T-cell (primary cell): ENCODE measurements around the gene ANGEL2. TPM values are rescaled to one million over a fixed set of nuclear protein-coding genes. Genes with fewer than 3 reads are reported as not detected.
A peak's percentile ranks its signal among the peaks of the same experiment; 100 is the strongest.

Source experiments
- ATAC-seq, 4 experiments: fragments of 200-7000 bp in 3 of 4; fragments of 150-1000 bp in 1 of 4; cut with Tn5 transposase; replicated peaks in 1 of 4; 1 replicate in 3 of 4; 2 replicates in 1 of 4; pipeline ENCODE4 v1.10.0; 2021; ENCODE audit warnings: moderate library complexity in 3 of 4, mild to moderate bottlenecking in 2 of 4, moderate number of reproducible peaks in 1 of 4
- CTCF ChIA-PET, 2 donors: fragments of 300-600 bp; sonication (Branson Sonifier 250); formaldehyde crosslinking; loops; one replicate each; lab custom pipeline; 2022; ENCODE audit warnings: antibody characterized with exemption in 2 of 2; lab: Charles Lee
- POLR2A ChIA-PET, 2 donors: fragments of 300-600 bp; sonication (Branson Sonifier 250); formaldehyde crosslinking; loops; one replicate each; lab custom pipeline; 2022; ENCODE audit warnings: antibody characterized with exemption in 2 of 2; lab: Charles Lee
- DNase-seq, 35 experiments: peaks; one replicate each; pipeline versions ENCODE4 v3.0.0 to v3.0.0-alpha.2; 2013 to 2023
- H3K27ac ChIP-seq: one replicate; pipeline ENCODE4 v1.5.1; 2013; ENCODE audit warnings: low read length
- H3K27me3 ChIP-seq, 2 experiments: replicated peaks in 1 of 2; 1 replicate in 1 of 2; 2 replicates in 1 of 2; pipeline versions ENCODE4 v1.6.1 to v1.7.0; 2013; ENCODE audit warnings: low read length in 1 of 2, mixed read lengths in 1 of 2; ENCODE audit not compliant: control insufficient read depth in 2 of 2, insufficient read depth in 2 of 2; ENCODE audit errors: extremely low read depth in 1 of 2
- H3K36me3 ChIP-seq, 2 donors: 1 replicate in 1 of 2; 2 replicates in 1 of 2; pipeline versions ENCODE4 v1.6.1 to v1.7.0; 2013; ENCODE audit warnings: low read length in 1 of 2; ENCODE audit not compliant: control insufficient read depth in 2 of 2, insufficient read depth in 1 of 2; ENCODE audit errors: extremely low read depth in 1 of 2
- H3K4me1 ChIP-seq, 2 experiments: 1 replicate in 1 of 2; 2 replicates in 1 of 2; pipeline versions ENCODE4 v1.6.1 to v1.7.0; 2013; ENCODE audit warnings: low read length in 2 of 2, mixed read lengths in 1 of 2; ENCODE audit not compliant: insufficient read depth in 2 of 2, control insufficient read depth in 1 of 2; ENCODE audit errors: extremely low read depth in 1 of 2
- H3K4me3 ChIP-seq, 2 donors: 1 replicate in 1 of 2; 2 replicates in 1 of 2; pipeline versions ENCODE4 v1.5.1 to v1.7.0; 2013; ENCODE audit warnings: mild to moderate bottlenecking in 2 of 2, low read length in 1 of 2, moderate library complexity in 1 of 2; ENCODE audit not compliant: control insufficient read depth in 1 of 2; ENCODE audit errors: extremely low read depth in 1 of 2
- H3K9me3 ChIP-seq: 2 replicates; pipeline ENCODE4 v1.7.0; 2013
- H3K27ac Mint-ChIP-seq, 2 donors: one replicate each; pipeline ENCODE4 v1.8.0; 2020 to 2021; ENCODE audit warnings: mild to moderate bottlenecking in 2 of 2, mixed read lengths in 2 of 2
- H3K27me3 Mint-ChIP-seq, 2 donors: one replicate each; pipeline ENCODE4 v1.8.0; 2021 to 2022; ENCODE audit warnings: mixed read lengths in 2 of 2
- H3K36me3 Mint-ChIP-seq: one replicate; pipeline ENCODE4 v1.8.0; 2021; ENCODE audit warnings: mixed read lengths
- H3K4me1 Mint-ChIP-seq, 3 donors: one replicate each; pipeline ENCODE4 v1.8.0; 2020 to 2022; ENCODE audit warnings: mixed read lengths in 3 of 3, mild to moderate bottlenecking in 1 of 3
- H3K4me3 Mint-ChIP-seq, 3 donors: one replicate each; pipeline ENCODE4 v1.8.0; 2020 to 2022; ENCODE audit warnings: mild to moderate bottlenecking in 3 of 3, mixed read lengths in 3 of 3, moderate library complexity in 3 of 3
- H3K9me3 Mint-ChIP-seq, 3 donors: one replicate each; pipeline ENCODE4 v1.8.0; 2020 to 2022; ENCODE audit warnings: mixed read lengths in 3 of 3
- WGBS: methylation state at CpG from one replicate; pipeline ENCODE4 v1.1.5; 2013; ENCODE audit warnings: missing lambda C conversion rate; ENCODE audit not compliant: insufficient coverage; 5-methylcytosine and 5-hydroxymethylcytosine counted together
- total RNA-seq, 35 experiments: library from RNA in 6 of 35; stranded (reverse) in 6 of 35; fragments of 120-200 nt in 1 of 35; gene quantifications; one replicate each; pipeline versions ENCODE4 v1.2.1 to v1.2.4 and lab custom pipeline; 2013 to 2026

Gene ANGEL2
- total RNA-seq, 5 donors from 2014 or later (not counting 1 experiment from before 2014, with no cell fraction given), result 58.2 to 73.8 (median 67.1) TPM

- no peak for ATAC-seq
- Mint-ChIP-seq H3K4me1 (peaks cover 4 to 21% (median 13%) of the 10 kb centered on the region in 3 donors), H3K4me3 (peak overlapping the region; percentile 67 to 80 (median 78)), H3K9me3 (no peaks in the 10 kb centered on the region), H3K36me3 (no peaks in the 10 kb centered on the region), H3K27me3 (peaks cover 29 to 52% of the 10 kb centered on the region in 2 donors), H3K27ac (no peak overlapping the region)
- ChIA-PET CTCF (no interaction called here), POLR2A (no interaction called here)
- no peak for DNase-seq
- H3K27ac ChIP-seq, result no peak overlapping the region
- H3K36me3 ChIP-seq, result no peaks in the 10 kb centered on the region
- peaks cover 0 to 17% of the 10 kb centered on the region in 2 experiments for H3K4me1 ChIP-seq
- peak overlapping the region; percentile 43 to 82 for H3K4me3 ChIP-seq
- no peaks in the 10 kb centered on the region for H3K9me3 ChIP-seq
- no CpG with 5 or more reads among the region's 2 CpGs for WGBS
- peaks cover 2 to 44% of the 10 kb centered on the region in 2 experiments for H3K27me3 ChIP-seq
Measured at GRCh38 chr1:212949771-212950170, 65.9 kb downstream of the ANGEL2 start.

DNA sequence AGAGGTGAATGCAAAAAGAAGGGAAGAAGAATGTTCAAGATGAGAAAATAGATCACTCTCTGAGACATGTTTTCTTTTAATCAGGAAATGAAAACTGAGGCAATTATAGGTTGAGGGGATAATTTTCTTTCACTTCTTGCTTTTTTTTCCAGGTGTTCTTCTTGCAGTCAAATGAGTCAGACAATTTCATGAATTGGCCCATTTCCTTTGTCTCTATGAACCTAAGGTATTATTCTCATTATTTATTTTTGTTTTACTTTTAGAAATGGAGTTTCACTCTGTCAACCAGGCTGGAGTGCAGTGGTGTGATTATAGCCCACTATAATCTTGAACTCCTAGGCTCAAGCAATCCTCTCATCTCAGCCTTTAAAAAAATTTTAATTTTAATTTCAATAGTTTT, 68.8 kb downstream of the ANGEL2 start:
- ATAC-seq, result no peak

DNA sequence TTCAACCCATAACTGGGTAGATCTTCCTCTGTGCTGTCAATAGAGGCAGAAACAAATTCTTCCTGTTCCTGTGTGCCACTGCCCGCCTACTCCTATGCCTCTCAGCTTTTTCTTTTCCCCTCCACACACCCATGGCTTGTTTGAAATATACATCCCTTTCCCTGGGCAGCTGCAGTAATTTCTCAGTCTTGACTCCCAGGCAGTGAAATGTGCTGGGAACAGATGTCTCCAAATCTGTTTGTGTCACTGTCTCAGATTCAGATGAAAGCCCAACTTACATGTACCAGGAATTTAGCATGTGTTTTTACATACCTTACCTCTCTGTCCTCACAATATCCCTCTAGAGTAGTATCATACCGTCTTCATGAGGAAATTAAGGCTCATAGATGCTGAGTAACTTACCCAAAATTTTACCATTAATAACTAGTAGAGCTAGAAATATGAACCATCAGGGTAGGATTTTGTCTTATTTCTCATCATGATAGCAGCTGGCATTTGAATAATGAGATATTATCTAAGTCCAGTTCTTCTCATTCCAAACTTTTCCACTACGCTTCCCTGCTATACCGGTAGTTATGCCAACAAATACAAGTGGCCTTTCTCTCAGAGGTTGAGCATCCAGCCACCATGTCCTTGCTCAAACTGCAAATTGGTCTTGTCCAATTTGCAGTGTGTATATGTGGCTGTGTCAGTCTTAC, 70.1 kb downstream of the ANGEL2 start:
- H3K27ac Mint-ChIP-seq, result no peak overlapping the region
- ATAC-seq, result no peak
- ChIA-PET CTCF (no interaction called here), POLR2A (no interaction called here)
- peaks cover 0 to 4% (median 2%) of the 10 kb centered on the region in 3 donors for H3K9me3 Mint-ChIP-seq
- DNase-seq, result no peak
- WGBS, result 80% methylated on average over 1 of the region's 4 CpGs
- no peak overlapping the region for H3K4me3 Mint-ChIP-seq
- H3K27ac ChIP-seq, result no peak overlapping the region
- H3K36me3 Mint-ChIP-seq, result no peaks in the 10 kb centered on the region
- no peaks in the 10 kb centered on the region for H3K36me3 ChIP-seq
- H3K27me3 Mint-ChIP-seq, result peaks cover 12 to 17% of the 10 kb centered on the region in 2 donors
- no peaks in the 10 kb centered on the region for H3K9me3 ChIP-seq
- H3K4me3 ChIP-seq, result no peak overlapping the region
- peaks cover 0 to 16% of the 10 kb centered on the region in 2 experiments for H3K27me3 ChIP-seq
- peaks cover 0 to 7% of the 10 kb centered on the region in 2 experiments for H3K4me1 ChIP-seq
- H3K4me1 Mint-ChIP-seq, result peaks cover 4 to 8% (median 5%) of the 10 kb centered on the region in 3 donors

More for the DNA sequence above, 68.8 kb downstream of the ANGEL2 start:
- Histone ChIP-seq H3K36me3 (no peaks in the 10 kb centered on the region), H3K4me3 (no peak overlapping the region), H3K9me3 (no peaks in the 10 kb centered on the region), H3K27ac (no peak overlapping the region), H3K4me1 (peaks cover 0 to 17% of the 10 kb centered on the region in 2 experiments), H3K27me3 (peaks cover 2 to 27% of the 10 kb centered on the region in 2 experiments)
- Mint-ChIP-seq H3K4me3 (no peak overlapping the region), H3K27ac (no peak overlapping the region), H3K4me1 (peaks cover 4 to 13% (median 9%) of the 10 kb centered on the region in 3 donors), H3K36me3 (no peaks in the 10 kb centered on the region), H3K27me3 (peaks cover 13 to 23% of the 10 kb centered on the region in 2 donors), H3K9me3 (no peaks in the 10 kb centered on the region)
- no peak for DNase-seq
- CTCF ChIA-PET, result no interaction called here
- POLR2A ChIA-PET, result no interaction called here

GRCh38 chr1:212945056-212945455, 70.6 kb downstream of the ANGEL2 start:
- Histone ChIP-seq H3K9me3 (no peaks in the 10 kb centered on the region), H3K4me1 (peaks cover 0 to 2% of the 10 kb centered on the region in 2 experiments), H3K27ac (no peak overlapping the region), H3K27me3 (peaks cover 0 to 10% of the 10 kb centered on the region in 2 experiments), H3K36me3 (no peaks in the 10 kb centered on the region), H3K4me3 (no peak overlapping the region)
- peaks cover under 1 to 5% (median 3%) of the 10 kb centered on the region in 3 donors for H3K4me1 Mint-ChIP-seq
- H3K27me3 Mint-ChIP-seq, result peaks cover 9 to 14% of the 10 kb centered on the region in 2 donors
- H3K4me3 Mint-ChIP-seq, result no peak overlapping the region
- H3K9me3 Mint-ChIP-seq, result peaks cover 4 to 6% (median 4%) of the 10 kb centered on the region in 3 donors
- no peaks in the 10 kb centered on the region for H3K36me3 Mint-ChIP-seq
- WGBS, result no CpG with 5 or more reads among the region's 2 CpGs
- ATAC-seq (no peak), DNase-seq (no peak)
- no peak overlapping the region for H3K27ac Mint-ChIP-seq
- ChIA-PET CTCF (no interaction called here), POLR2A (no interaction called here)

DNA sequence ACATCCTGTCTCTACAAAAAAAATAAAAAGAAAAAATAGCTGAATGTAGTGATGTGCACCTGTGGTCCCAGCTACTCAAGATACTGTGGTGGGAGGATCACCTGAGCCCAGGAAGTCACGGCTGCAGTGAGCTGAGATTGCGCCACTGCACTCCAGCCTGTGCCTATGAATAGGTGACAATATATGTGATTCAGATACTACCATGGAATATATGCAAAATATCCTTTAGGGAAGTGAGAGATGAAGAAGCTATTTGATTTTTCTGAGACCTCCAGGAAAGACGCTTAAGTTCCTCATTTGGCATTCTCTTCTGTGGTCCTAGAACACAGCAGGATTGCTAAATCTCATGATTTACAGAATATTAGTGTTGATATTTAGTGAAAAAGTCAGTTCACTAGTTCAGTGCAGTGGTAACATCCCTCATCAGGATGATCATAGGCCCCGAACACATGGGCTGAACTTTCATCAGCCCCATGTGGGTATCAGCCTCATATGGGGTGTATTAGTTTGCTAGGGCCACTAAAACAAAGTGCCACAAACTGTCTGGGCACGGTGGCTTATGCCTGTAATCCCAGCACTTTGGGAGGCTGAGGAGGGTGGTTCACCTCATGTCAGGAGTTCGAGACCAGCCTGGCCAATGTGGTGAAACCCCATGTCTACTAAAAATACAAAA, 71.3 kb downstream of the ANGEL2 start:
- no peak overlapping the region for H3K27ac ChIP-seq
- ATAC-seq (no peak), DNase-seq (no peak)
- no peak overlapping the region for H3K4me3 Mint-ChIP-seq
- WGBS, result no CpG with 5 or more reads among the region's 6 CpGs
- peaks cover 0 to 4% of the 10 kb centered on the region in 2 experiments for H3K27me3 ChIP-seq
- peaks cover 0 to under 1% (median 0%) of the 10 kb centered on the region in 3 donors for H3K4me1 Mint-ChIP-seq
- H3K4me1 ChIP-seq, result no peaks in the 10 kb centered on the region
- POLR2A ChIA-PET, result no interaction called here
- no peaks in the 10 kb centered on the region for H3K36me3 ChIP-seq
- H3K9me3 ChIP-seq, result no peaks in the 10 kb centered on the region
- H3K4me3 ChIP-seq, result no peak overlapping the region
- peaks cover 4 to 8% (median 7%) of the 10 kb centered on the region in 3 donors for H3K9me3 Mint-ChIP-seq
- H3K27ac Mint-ChIP-seq, result no peak overlapping the region
- no peaks in the 10 kb centered on the region for H3K36me3 Mint-ChIP-seq
- H3K27me3 Mint-ChIP-seq, result peaks cover 7 to 8% of the 10 kb centered on the region in 2 donors
- CTCF ChIA-PET, result no interaction called here

- no peak overlapping the region for H3K4me3 ChIP-seq
- Mint-ChIP-seq H3K9me3 (peaks cover 4 to 8% (median 7%) of the 10 kb centered on the region in 3 donors), H3K4me1 (no peaks in the 10 kb centered on the region), H3K4me3 (no peak overlapping the region), H3K27ac (no peak overlapping the region), H3K27me3 (peaks cover 1 to 2% of the 10 kb centered on the region in 2 donors), H3K36me3 (no peaks in the 10 kb centered on the region)
- DNase-seq, result no peak
- no peak overlapping the region for H3K27ac ChIP-seq
- ChIA-PET POLR2A (no interaction called here), CTCF (no interaction called here)
- no peaks in the 10 kb centered on the region for H3K4me1 ChIP-seq
- 87% methylated on average over 3 of the region's 4 CpGs for WGBS
- no peak for ATAC-seq
- H3K36me3 ChIP-seq, result no peaks in the 10 kb centered on the region
- no peaks in the 10 kb centered on the region for H3K27me3 ChIP-seq
- no peaks in the 10 kb centered on the region for H3K9me3 ChIP-seq
Measured at GRCh38 chr1:212943393-212943710, 72.3 kb downstream of the ANGEL2 start.
